ENCODE data around the gene EEA1.

DNA sequence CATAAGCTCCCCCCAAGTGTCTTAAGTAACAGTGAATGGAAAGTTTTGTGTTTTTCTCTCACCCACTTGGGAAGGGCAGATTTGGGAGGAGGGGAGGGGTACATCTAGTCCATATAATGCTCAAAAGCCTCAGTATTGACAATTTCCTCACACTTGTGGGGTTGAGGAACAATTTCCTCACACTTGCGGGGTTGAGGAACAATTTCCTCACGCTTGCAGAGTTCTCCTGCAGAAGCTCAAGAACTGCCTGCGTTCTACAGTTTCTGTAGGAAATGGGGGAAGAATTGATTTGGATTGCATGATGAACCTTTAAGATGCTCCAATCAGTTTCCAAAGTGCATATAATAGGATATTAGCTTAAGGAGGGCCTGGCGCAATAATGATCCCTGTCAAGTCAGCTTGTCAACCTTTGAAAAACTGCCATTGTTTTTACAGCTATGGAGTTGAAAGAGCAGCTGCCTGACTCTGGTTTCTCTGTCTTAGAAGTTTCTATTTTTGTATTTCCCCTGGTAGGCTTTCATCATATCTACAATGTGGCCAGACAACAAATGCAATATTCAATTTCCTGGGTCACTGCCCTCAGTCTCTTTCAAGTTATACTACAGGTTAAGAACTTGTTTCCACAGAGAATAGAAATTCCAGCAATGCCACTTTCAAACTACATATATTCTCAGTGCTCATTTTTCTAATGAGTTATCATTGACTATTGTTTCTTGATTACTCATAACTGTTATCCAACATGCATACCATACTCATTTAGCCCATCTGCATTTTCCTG, 159.8 kb downstream of the EEA1 start:
- TF ChIP-seq, protein P1, sequence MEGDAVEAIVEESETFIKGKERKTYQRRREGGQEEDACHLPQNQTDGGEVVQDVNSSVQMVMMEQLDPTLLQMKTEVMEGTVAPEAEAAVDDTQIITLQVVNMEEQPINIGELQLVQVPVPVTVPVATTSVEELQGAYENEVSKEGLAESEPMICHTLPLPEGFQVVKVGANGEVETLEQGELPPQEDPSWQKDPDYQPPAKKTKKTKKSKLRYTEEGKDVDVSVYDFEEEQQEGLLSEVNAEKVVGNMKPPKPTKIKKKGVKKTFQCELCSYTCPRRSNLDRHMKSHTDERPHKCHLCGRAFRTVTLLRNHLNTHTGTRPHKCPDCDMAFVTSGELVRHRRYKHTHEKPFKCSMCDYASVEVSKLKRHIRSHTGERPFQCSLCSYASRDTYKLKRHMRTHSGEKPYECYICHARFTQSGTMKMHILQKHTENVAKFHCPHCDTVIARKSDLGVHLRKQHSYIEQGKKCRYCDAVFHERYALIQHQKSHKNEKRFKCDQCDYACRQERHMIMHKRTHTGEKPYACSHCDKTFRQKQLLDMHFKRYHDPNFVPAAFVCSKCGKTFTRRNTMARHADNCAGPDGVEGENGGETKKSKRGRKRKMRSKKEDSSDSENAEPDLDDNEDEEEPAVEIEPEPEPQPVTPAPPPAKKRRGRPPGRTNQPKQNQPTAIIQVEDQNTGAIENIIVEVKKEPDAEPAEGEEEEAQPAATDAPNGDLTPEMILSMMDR (IDR thresholded peaks at IDR 0.05), result no peak
- TF ChIP-seq POLR2A (IDR thresholded peaks at IDR 0.05), result no peak

All from Peyer's patch (tissue), 4 donors.